Osteoblast (primary cell): ENCODE results near the gene CALHM1. TPM values are rescaled to one million over a fixed set of nuclear protein-coding genes. Genes with fewer than 3 reads are reported as not detected.

ENCODE experiments used
- DNase-seq: peaks from one replicate; pipeline ENCODE4 v3.0.0; 2011; ENCODE audit warnings: low spot score, mixed read lengths; ENCODE audit not compliant: insufficient read length; ENCODE audit errors: missing footprints
- H2AFZ ChIP-seq: 2 replicates; pipeline ENCODE4 v1.6.0; 2011; ENCODE audit warnings: mild to moderate bottlenecking, low read length
- H3K27ac ChIP-seq: 2 replicates; pipeline ENCODE4 v1.5.1; 2011; ENCODE audit warnings: mild to moderate bottlenecking, low read depth, low read length, moderate library complexity
- H3K27me3 ChIP-seq: 2 replicates; pipeline ENCODE4 v1.6.0; 2012; ENCODE audit warnings: mild to moderate bottlenecking, control low read depth, inconsistent platforms, low read length, moderate library complexity; ENCODE audit not compliant: insufficient read depth
- H3K36me3 ChIP-seq: 2 replicates; pipeline ENCODE4 v1.5.1; 2011; ENCODE audit warnings: mild to moderate bottlenecking, low read length, control low read depth, moderate library complexity; ENCODE audit not compliant: insufficient read depth
- H3K4me1 ChIP-seq: 2 replicates; pipeline ENCODE4 v1.5.1; 2011; ENCODE audit warnings: mild to moderate bottlenecking, low read length, control low read depth, moderate library complexity; ENCODE audit not compliant: insufficient read depth
- H3K4me2 ChIP-seq: 2 replicates; pipeline ENCODE4 v1.6.0; 2011; ENCODE audit warnings: mild to moderate bottlenecking, low read length; ENCODE audit not compliant: insufficient read depth
- H3K4me3 ChIP-seq: fragments of 200-600 bp; sonication (generic); 3 replicates; pipeline ENCODE4 v1.5.1; 2012; ENCODE audit warnings: mild to moderate bottlenecking, low read length, inconsistent platforms; ENCODE audit not compliant: insufficient read depth
- H3K79me2 ChIP-seq: 2 replicates; pipeline ENCODE4 v1.6.0; 2012; ENCODE audit warnings: mild to moderate bottlenecking, low read length, control low read depth, inconsistent platforms; ENCODE audit not compliant: insufficient read depth
- H3K9me3 ChIP-seq: 2 replicates; pipeline ENCODE4 v1.5.1; 2011; ENCODE audit warnings: low read depth, low read length, control low read depth
- H4K20me1 ChIP-seq: 2 replicates; pipeline ENCODE4 v1.6.0; 2012; ENCODE audit warnings: mild to moderate bottlenecking, low read length, control low read depth; ENCODE audit not compliant: insufficient read depth
- total RNA-seq: library from RNA; depleted of rRNA; stranded (reverse); fragments of >200 nt; gene quantifications from 2 replicates; pipeline ENCODE4 v1.2.3, GENCODE V29; 2012
- TF ChIP-seq, protein P1 (sequence below): IDR thresholded peaks from 2 replicates; pipeline ENCODE4 v1.5.1; 2011; ENCODE audit warnings: mild to moderate bottlenecking, low read depth, low read length, moderate library complexity; ENCODE audit errors: extremely low read depth

The CALHM1 gene
- total RNA-seq, 1 donor, result not detected

DNA sequence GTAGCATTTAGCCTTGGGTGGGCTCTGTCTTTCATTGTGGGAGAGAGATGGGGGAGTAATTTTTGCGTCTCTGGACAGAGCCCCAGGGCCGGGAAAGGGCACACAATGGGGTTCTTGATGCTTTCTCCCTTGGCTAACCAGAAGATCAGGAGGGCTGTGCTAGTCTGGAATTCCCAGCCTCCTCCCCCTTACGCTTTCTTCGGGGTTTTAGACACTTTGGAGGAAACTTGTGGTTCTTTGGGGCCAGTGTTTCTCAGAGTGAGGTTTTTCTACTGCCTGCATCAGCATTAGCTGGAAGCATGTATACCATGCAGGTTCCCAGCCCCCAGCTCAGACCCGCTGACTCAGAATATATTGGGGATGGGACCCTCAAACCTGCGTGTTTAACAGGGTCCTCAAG is 41.8 kb upstream of the CALHM1 start:
- peaks cover 10% of the 10 kb centered on the region for H3K4me1 ChIP-seq
- TF ChIP-seq, protein P1, sequence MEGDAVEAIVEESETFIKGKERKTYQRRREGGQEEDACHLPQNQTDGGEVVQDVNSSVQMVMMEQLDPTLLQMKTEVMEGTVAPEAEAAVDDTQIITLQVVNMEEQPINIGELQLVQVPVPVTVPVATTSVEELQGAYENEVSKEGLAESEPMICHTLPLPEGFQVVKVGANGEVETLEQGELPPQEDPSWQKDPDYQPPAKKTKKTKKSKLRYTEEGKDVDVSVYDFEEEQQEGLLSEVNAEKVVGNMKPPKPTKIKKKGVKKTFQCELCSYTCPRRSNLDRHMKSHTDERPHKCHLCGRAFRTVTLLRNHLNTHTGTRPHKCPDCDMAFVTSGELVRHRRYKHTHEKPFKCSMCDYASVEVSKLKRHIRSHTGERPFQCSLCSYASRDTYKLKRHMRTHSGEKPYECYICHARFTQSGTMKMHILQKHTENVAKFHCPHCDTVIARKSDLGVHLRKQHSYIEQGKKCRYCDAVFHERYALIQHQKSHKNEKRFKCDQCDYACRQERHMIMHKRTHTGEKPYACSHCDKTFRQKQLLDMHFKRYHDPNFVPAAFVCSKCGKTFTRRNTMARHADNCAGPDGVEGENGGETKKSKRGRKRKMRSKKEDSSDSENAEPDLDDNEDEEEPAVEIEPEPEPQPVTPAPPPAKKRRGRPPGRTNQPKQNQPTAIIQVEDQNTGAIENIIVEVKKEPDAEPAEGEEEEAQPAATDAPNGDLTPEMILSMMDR, result no peak
- peaks cover 8% of the 10 kb centered on the region for H4K20me1 ChIP-seq
- no peak overlapping the region for H3K4me3 ChIP-seq
- H3K4me2 ChIP-seq, result no peak overlapping the region
- no peak overlapping the region for H2AFZ ChIP-seq
- H3K36me3 ChIP-seq, result no peaks in the 10 kb centered on the region
- no peak overlapping the region for H3K27ac ChIP-seq
- H3K27me3 ChIP-seq, result peaks cover 78% of the 10 kb centered on the region
- H3K9me3 ChIP-seq, result no peaks in the 10 kb centered on the region
- no peaks in the 10 kb centered on the region for H3K79me2 ChIP-seq
- DNase-seq, result peak; percentile 66

DNA sequence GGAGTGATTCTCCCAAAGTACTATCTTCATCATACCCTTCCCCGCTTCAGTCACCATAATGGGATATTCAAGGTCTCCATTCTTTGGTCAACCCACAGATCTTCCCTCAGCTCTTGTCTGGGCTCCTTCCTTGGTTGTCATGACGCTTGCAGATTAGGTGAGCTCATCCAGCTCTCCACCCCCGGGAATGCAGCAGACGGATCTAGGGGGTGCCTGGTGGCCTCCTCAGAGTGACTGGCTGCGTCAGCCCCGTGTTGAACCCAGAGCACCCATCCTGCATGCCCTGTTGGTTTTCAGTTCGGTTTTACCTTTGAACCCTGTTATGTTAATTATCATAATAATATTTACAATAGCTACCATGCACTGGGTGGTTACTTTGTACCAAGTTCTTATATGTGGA is 41.2 kb upstream of the CALHM1 start:
- no peak overlapping the region for H2AFZ ChIP-seq
- no peaks in the 10 kb centered on the region for H3K79me2 ChIP-seq
- no peaks in the 10 kb centered on the region for H3K9me3 ChIP-seq
- no peaks in the 10 kb centered on the region for H3K36me3 ChIP-seq
- H3K4me2 ChIP-seq, result no peak overlapping the region
- H3K4me3 ChIP-seq, result no peak overlapping the region
- peak; percentile 66 for DNase-seq
- peaks cover 10% of the 10 kb centered on the region for H3K4me1 ChIP-seq
- peaks cover 80% of the 10 kb centered on the region for H3K27me3 ChIP-seq
- H4K20me1 ChIP-seq, result peaks cover 8% of the 10 kb centered on the region
- H3K27ac ChIP-seq, result no peak overlapping the region
- TF ChIP-seq, protein P1, result no peak

DNA sequence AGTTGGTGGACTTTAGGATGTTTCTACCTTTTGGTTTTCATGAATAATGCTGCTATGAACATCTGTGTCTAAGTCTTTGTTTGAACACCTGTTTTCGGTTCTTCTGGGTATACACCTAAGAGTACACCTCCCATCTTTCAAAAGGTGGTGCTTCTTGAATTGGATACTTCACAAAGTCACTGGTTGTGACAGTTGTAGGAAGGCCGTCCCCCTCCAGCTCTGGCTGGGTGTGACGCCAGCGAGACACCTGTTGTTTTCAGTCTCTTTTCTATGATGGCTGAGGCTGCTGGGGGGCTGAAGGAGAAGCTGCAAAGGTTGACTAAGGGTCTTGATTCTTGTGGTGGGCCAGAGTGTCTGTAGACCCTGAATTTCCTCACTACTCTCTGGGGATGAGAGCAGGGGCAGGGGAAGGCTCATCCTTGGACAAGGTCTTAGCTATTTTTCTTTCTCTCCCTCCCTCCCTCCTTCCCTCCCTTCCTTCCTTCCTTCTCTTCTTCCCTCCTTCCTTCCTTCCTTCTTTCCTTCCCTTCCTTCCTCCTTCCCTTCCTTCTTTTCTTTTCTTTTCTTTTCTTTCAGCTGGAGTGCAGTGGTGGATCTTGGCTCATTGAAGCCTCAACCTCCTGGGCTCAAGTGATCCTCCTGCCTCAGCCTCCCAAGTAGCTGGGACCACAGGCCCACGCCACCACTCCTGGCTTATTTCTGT is 40.4 kb upstream of the CALHM1 start:
- Histone ChIP-seq H3K27ac (no peak overlapping the region), H3K4me1 (peaks cover 3% of the 10 kb centered on the region), H3K36me3 (no peaks in the 10 kb centered on the region), H3K27me3 (peaks cover 88% of the 10 kb centered on the region), H2AFZ (no peak overlapping the region), H3K9me3 (no peaks in the 10 kb centered on the region), H3K4me2 (no peak overlapping the region), H3K4me3 (no peak overlapping the region), H4K20me1 (peaks cover 3% of the 10 kb centered on the region), H3K79me2 (no peaks in the 10 kb centered on the region)
- TF ChIP-seq, protein P1, result no peak
- DNase-seq, result peak; percentile 44

DNA sequence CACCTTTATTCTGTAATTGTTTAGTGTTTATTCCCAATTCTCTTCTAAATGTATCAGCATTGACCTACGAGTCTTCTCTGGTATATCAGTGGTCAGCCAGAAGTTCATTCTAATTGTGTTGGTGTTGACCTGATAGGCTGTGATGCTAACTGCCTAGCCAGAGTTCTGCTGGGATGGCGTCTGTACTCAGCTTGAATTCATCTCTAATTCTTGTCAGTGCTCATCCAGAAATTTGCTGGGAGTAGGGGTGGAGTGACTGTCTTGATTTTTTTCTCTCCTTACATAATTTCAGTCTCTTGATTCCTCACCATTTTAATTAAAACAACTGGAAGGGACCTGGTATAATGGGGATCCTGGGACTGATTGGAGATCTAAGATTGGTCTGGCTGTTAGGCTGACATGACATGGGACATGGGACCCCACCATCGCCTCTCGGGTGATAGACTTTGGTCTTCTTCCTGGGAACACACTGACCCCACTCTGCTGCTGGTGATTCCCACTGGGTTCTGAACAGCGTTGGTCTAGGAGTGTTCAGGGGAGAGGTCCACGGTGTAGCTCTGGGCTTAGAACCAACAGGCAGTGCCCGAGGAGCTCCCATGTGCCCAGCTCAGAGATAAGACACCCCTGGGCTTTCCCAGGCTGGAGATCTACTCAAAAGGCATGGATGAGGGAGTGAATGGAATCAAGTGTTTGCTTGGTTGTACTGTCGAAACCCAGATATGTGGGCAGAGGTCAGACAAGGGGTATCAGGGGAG is 38.6 kb upstream of the CALHM1 start:
- no peak overlapping the region for H3K4me3 ChIP-seq
- peaks cover 91% of the 10 kb centered on the region for H3K27me3 ChIP-seq

More for the DNA sequence above, 38.6 kb upstream of the CALHM1 start:
- peak; percentile 58 for DNase-seq
- Histone ChIP-seq H3K79me2 (no peaks in the 10 kb centered on the region), H3K36me3 (no peaks in the 10 kb centered on the region), H2AFZ (no peak overlapping the region), H3K27ac (no peak overlapping the region), H3K9me3 (no peaks in the 10 kb centered on the region), H3K4me2 (no peak overlapping the region), H4K20me1 (peaks cover 3% of the 10 kb centered on the region), H3K4me1 (peaks cover under 1% of the 10 kb centered on the region)
- TF ChIP-seq, protein P1, result no peak
